Osteoblast (primary cell): ENCODE data around the gene PRKCE. TPM values are rescaled to one million over a fixed set of nuclear protein-coding genes. Genes with fewer than 3 reads are reported as not detected.

Source experiments
- DNase-seq: peaks from one replicate; pipeline ENCODE4 v3.0.0; 2011; ENCODE audit warnings: low spot score, mixed read lengths; ENCODE audit not compliant: insufficient read length; ENCODE audit errors: missing footprints
- H2AFZ ChIP-seq: 2 replicates; pipeline ENCODE4 v1.6.0; 2011; ENCODE audit warnings: mild to moderate bottlenecking, low read length
- H3K27ac ChIP-seq: 2 replicates; pipeline ENCODE4 v1.5.1; 2011; ENCODE audit warnings: mild to moderate bottlenecking, low read depth, low read length, moderate library complexity
- H3K27me3 ChIP-seq: 2 replicates; pipeline ENCODE4 v1.6.0; 2012; ENCODE audit warnings: mild to moderate bottlenecking, control low read depth, inconsistent platforms, low read length, moderate library complexity; ENCODE audit not compliant: insufficient read depth
- H3K36me3 ChIP-seq: 2 replicates; pipeline ENCODE4 v1.5.1; 2011; ENCODE audit warnings: mild to moderate bottlenecking, low read length, control low read depth, moderate library complexity; ENCODE audit not compliant: insufficient read depth
- H3K4me1 ChIP-seq: 2 replicates; pipeline ENCODE4 v1.5.1; 2011; ENCODE audit warnings: mild to moderate bottlenecking, low read length, control low read depth, moderate library complexity; ENCODE audit not compliant: insufficient read depth
- H3K4me2 ChIP-seq: 2 replicates; pipeline ENCODE4 v1.6.0; 2011; ENCODE audit warnings: mild to moderate bottlenecking, low read length; ENCODE audit not compliant: insufficient read depth
- H3K4me3 ChIP-seq: fragments of 200-600 bp; sonication (generic); 3 replicates; pipeline ENCODE4 v1.5.1; 2012; ENCODE audit warnings: mild to moderate bottlenecking, low read length, inconsistent platforms; ENCODE audit not compliant: insufficient read depth
- H3K79me2 ChIP-seq: 2 replicates; pipeline ENCODE4 v1.6.0; 2012; ENCODE audit warnings: mild to moderate bottlenecking, low read length, control low read depth, inconsistent platforms; ENCODE audit not compliant: insufficient read depth
- H3K9me3 ChIP-seq: 2 replicates; pipeline ENCODE4 v1.5.1; 2011; ENCODE audit warnings: low read depth, low read length, control low read depth
- H4K20me1 ChIP-seq: 2 replicates; pipeline ENCODE4 v1.6.0; 2012; ENCODE audit warnings: mild to moderate bottlenecking, low read length, control low read depth; ENCODE audit not compliant: insufficient read depth
- CTCF ChIP-seq: IDR thresholded peaks from 2 replicates; pipeline ENCODE4 v1.5.1; 2011; ENCODE audit warnings: mild to moderate bottlenecking, low read depth, low read length, moderate library complexity; ENCODE audit errors: extremely low read depth
- total RNA-seq: library from RNA; depleted of rRNA; stranded (reverse); fragments of >200 nt; gene quantifications from 2 replicates; pipeline ENCODE4 v1.2.3, GENCODE V29; 2012

PRKCE gene
- total RNA-seq, 1 donor = 22.1 TPM

- Histone ChIP-seq H2AFZ (no peak overlapping the region), H3K4me3 (no peak overlapping the region), H3K4me2 (no peak overlapping the region), H3K4me1 (peaks cover 6% of the 10 kb centered on the region), H3K27me3 (no peaks in the 10 kb centered on the region), H3K9me3 (no peaks in the 10 kb centered on the region), H3K79me2 (no peaks in the 10 kb centered on the region), H4K20me1 (no peaks in the 10 kb centered on the region), H3K27ac (no peak overlapping the region), H3K36me3 (no peaks in the 10 kb centered on the region)
- TF ChIP-seq CTCF = no peak
- no peak for DNase-seq
These were observed 507.2 kb downstream of the PRKCE start for GRCh38 chr2:46158661-46159060.

- Histone ChIP-seq H3K79me2 (no peaks in the 10 kb centered on the region), H3K27ac (no peak overlapping the region), H3K9me3 (no peaks in the 10 kb centered on the region), H2AFZ (no peak overlapping the region), H4K20me1 (no peaks in the 10 kb centered on the region), H3K36me3 (no peaks in the 10 kb centered on the region), H3K27me3 (no peaks in the 10 kb centered on the region), H3K4me3 (no peak overlapping the region), H3K4me2 (no peak overlapping the region), H3K4me1 (peaks cover 21% of the 10 kb centered on the region)
- TF ChIP-seq CTCF = no peak
- no peak for DNase-seq
These were observed 508.9 kb downstream of the PRKCE start for GRCh38 chr2:46160326-46160725.

GRCh38 chr2:46161315-46161714 lies 509.8 kb downstream of the PRKCE start:
- H3K36me3 ChIP-seq = no peaks in the 10 kb centered on the region
- H3K4me2 ChIP-seq = no peak overlapping the region
- no peak for TF ChIP-seq CTCF
- no peak overlapping the region for H2AFZ ChIP-seq
- H3K27me3 ChIP-seq = no peaks in the 10 kb centered on the region
- no peak overlapping the region for H3K27ac ChIP-seq
- DNase-seq = no peak
- H4K20me1 ChIP-seq = no peaks in the 10 kb centered on the region
- H3K4me3 ChIP-seq = no peak overlapping the region
- no peaks in the 10 kb centered on the region for H3K79me2 ChIP-seq
- H3K4me1 ChIP-seq = peaks cover 25% of the 10 kb centered on the region
- no peaks in the 10 kb centered on the region for H3K9me3 ChIP-seq

GRCh38 chr2:46161911-46162310 lies 510.4 kb downstream of the PRKCE start:
- no peaks in the 10 kb centered on the region for H3K79me2 ChIP-seq
- peaks cover 25% of the 10 kb centered on the region for H3K4me1 ChIP-seq
- H3K9me3 ChIP-seq = no peaks in the 10 kb centered on the region
- H3K4me2 ChIP-seq = no peak overlapping the region
- no peak overlapping the region for H3K4me3 ChIP-seq
- TF ChIP-seq CTCF = no peak
- H4K20me1 ChIP-seq = no peaks in the 10 kb centered on the region
- H3K27me3 ChIP-seq = no peaks in the 10 kb centered on the region
- H3K27ac ChIP-seq = no peak overlapping the region
- H2AFZ ChIP-seq = no peak overlapping the region
- no peak for DNase-seq
- no peaks in the 10 kb centered on the region for H3K36me3 ChIP-seq
